OCI-LY1 (cell line): Measurements from ENCODE around the gene OR1S2.
"Not testable (repeated sequence)": the region's sequence is repeated elsewhere in the genome, so short reads cannot be mapped to it uniquely, and the experiment has no call there.

Experiments
- H2AFZ ChIP-seq: fragments of 200-600 bp; sonication (generic), shearing (Covaris generic); 2 replicates; pipeline ENCODE4 v1.6.0; 2014; ENCODE audit warnings: antibody characterized with exemption, mild to moderate bottlenecking, low read length
- H3F3A ChIP-seq: fragments of 200-600 bp; sonication (generic), shearing (Covaris generic); 2 replicates; pipeline ENCODE4 v1.6.0; 2014; ENCODE audit warnings: mild to moderate bottlenecking, antibody characterized with exemption, low read length, moderate library complexity; ENCODE audit not compliant: insufficient read depth
- H3K27ac ChIP-seq: fragments of 200-600 bp; sonication (generic); 2 replicates; pipeline ENCODE4 v1.5.1; 2014; ENCODE audit warnings: low read length, mixed run types, mild to moderate bottlenecking, low read depth; ENCODE audit not compliant: poor library complexity, severe bottlenecking
- H3K27me3 ChIP-seq: fragments of 200-600 bp; sonication (generic); 2 replicates; pipeline ENCODE4 v1.6.0; 2014; ENCODE audit warnings: antibody characterized with exemption, mild to moderate bottlenecking, low read length, moderate library complexity; ENCODE audit not compliant: insufficient read depth
- H3K36me3 ChIP-seq: fragments of 200-600 bp; sonication (generic); 2 replicates; pipeline ENCODE4 v1.6.1; 2014; ENCODE audit warnings: mild to moderate bottlenecking, antibody characterized with exemption, low read length, moderate library complexity, mixed read lengths; ENCODE audit not compliant: insufficient read depth
- H3K4me1 ChIP-seq: fragments of 200-600 bp; sonication (generic); 2 replicates; pipeline ENCODE4 v1.5.1; 2014; ENCODE audit warnings: mild to moderate bottlenecking, low read length, moderate library complexity; ENCODE audit not compliant: insufficient read depth, severe bottlenecking
- H3K4me2 ChIP-seq: fragments of 200-600 bp; sonication (generic), shearing (Covaris generic); 2 replicates; pipeline ENCODE4 v1.6.1; 2014; ENCODE audit warnings: low read length
- H3K4me3 ChIP-seq: fragments of 200-600 bp; sonication (generic); 2 replicates; pipeline ENCODE4 v1.5.1; 2014; ENCODE audit warnings: low read length, low read depth, mild to moderate bottlenecking, mixed read lengths; ENCODE audit not compliant: poor library complexity, severe bottlenecking
- H3K79me2 ChIP-seq: fragments of 200-600 bp; shearing (Covaris generic); 2 replicates; pipeline ENCODE4 v1.6.1; 2016; ENCODE audit warnings: mixed run types, low read length, mixed read lengths; ENCODE audit not compliant: insufficient read depth
- H3K9ac ChIP-seq: fragments of 200-600 bp; sonication (generic), shearing (Covaris generic); 2 replicates; pipeline ENCODE4 v1.6.1; 2014; ENCODE audit warnings: mild to moderate bottlenecking, low read length, mixed read lengths
- H3K9me2 ChIP-seq: fragments of 200-600 bp; sonication (generic), shearing (Covaris generic); 2 replicates; pipeline ENCODE4 v1.6.1; 2014; ENCODE audit warnings: low read depth, mild to moderate bottlenecking, low read length, mixed read lengths
- H3K9me3 ChIP-seq: fragments of 200-600 bp; shearing (Covaris generic); 2 replicates; pipeline ENCODE4 v1.6.1; 2014; ENCODE audit warnings: low read length, mixed read lengths
- H4K20me1 ChIP-seq: fragments of 200-600 bp; sonication (generic), shearing (Covaris generic); 2 replicates; pipeline ENCODE4 v1.6.0; 2016; ENCODE audit warnings: mild to moderate bottlenecking, low read length; ENCODE audit not compliant: insufficient read depth
- CTCF ChIP-seq: fragments of 200-600 bp; sonication (generic), shearing (Covaris generic); IDR thresholded peaks from 2 replicates; pipeline ENCODE4 v1.5.1; 2017; ENCODE audit warnings: mild to moderate bottlenecking, antibody characterized with exemption, low read length, moderate library complexity, mixed read lengths
- EZH2 ChIP-seq: fragments of 200-600 bp; sonication (generic), shearing (Covaris generic); IDR thresholded peaks from 2 replicates; pipeline ENCODE4 v1.8.0; 2017; ENCODE audit warnings: borderline replicate concordance, mixed run types, mild to moderate bottlenecking, antibody characterized with exemption, low read length, moderate library complexity, mixed read lengths

The OR1S2 gene

GRCh38 chr11:58222721-58223120 lies 18.8 kb upstream of the OR1S2 start:
- H3K4me2 ChIP-seq: no peak overlapping the region
- no peaks in the 10 kb centered on the region for H3K9me3 ChIP-seq
- no peaks in the 10 kb centered on the region for H3K9me2 ChIP-seq
- TF ChIP-seq CTCF (no peak), EZH2 (no peak)
- no peaks in the 10 kb centered on the region for H3F3A ChIP-seq
- no peaks in the 10 kb centered on the region for H3K4me1 ChIP-seq
- H3K79me2 ChIP-seq: no peaks in the 10 kb centered on the region
- no peaks in the 10 kb centered on the region for H3K36me3 ChIP-seq
- no peak overlapping the region for H3K9ac ChIP-seq
- no peak overlapping the region for H2AFZ ChIP-seq
- H3K27me3 ChIP-seq: no peaks in the 10 kb centered on the region
- no peak overlapping the region for H3K4me3 ChIP-seq
- no peak overlapping the region for H3K27ac ChIP-seq
- no peaks in the 10 kb centered on the region for H4K20me1 ChIP-seq

GRCh38 chr11:58216476-58216875 lies 12.5 kb upstream of the OR1S2 start:
- Histone ChIP-seq H3K27me3 (no peaks in the 10 kb centered on the region), H3K4me3 (no peak overlapping the region), H3K9me3 (no peaks in the 10 kb centered on the region), H3K4me1 (no peaks in the 10 kb centered on the region), H3K36me3 (no peaks in the 10 kb centered on the region), H3K27ac (no peak overlapping the region), H3K9me2 (no peaks in the 10 kb centered on the region), H3K9ac (no peak overlapping the region), H3K79me2 (no peaks in the 10 kb centered on the region), H3K4me2 (no peak overlapping the region), H2AFZ (no peak overlapping the region), H4K20me1 (no peaks in the 10 kb centered on the region), H3F3A (no peaks in the 10 kb centered on the region)
- TF ChIP-seq EZH2 (no peak), CTCF (no peak)

- H3K9me3 ChIP-seq, H3K27me3 ChIP-seq, H4K20me1 ChIP-seq, H2AFZ ChIP-seq, H3K9me2 ChIP-seq, H3K79me2 ChIP-seq, H3K27ac ChIP-seq, H3K4me1 ChIP-seq, H3K4me3 ChIP-seq, H3K4me2 ChIP-seq, H3K36me3 ChIP-seq, H3K9ac ChIP-seq, H3F3A ChIP-seq: not testable (repeated sequence)
These were observed 8.5 kb upstream of the OR1S2 start, which contains the start of gene OR1S1 for GRCh38 chr11:58212420-58212819. TSS of gene OR1S1 (plus strand) at chr11:58212720.

GRCh38 chr11:58199271-58199670 lies 4.7 kb downstream of the OR1S2 start:
- no peaks in the 10 kb centered on the region for H3K9me2 ChIP-seq
- H3F3A ChIP-seq: no peaks in the 10 kb centered on the region
- no peaks in the 10 kb centered on the region for H4K20me1 ChIP-seq
- TF ChIP-seq CTCF (no peak), EZH2 (no peak)
- no peaks in the 10 kb centered on the region for H3K4me1 ChIP-seq
- H3K9me3 ChIP-seq: 0 out of 2 replicates have a peak, but pooled peaks cover 3% of the 10 kb centered on the region
- no peaks in the 10 kb centered on the region for H3K79me2 ChIP-seq
- no peaks in the 10 kb centered on the region for H3K27me3 ChIP-seq
- no peak overlapping the region for H3K4me2 ChIP-seq
- H2AFZ ChIP-seq: no peak overlapping the region
- no peaks in the 10 kb centered on the region for H3K36me3 ChIP-seq
- no peak overlapping the region for H3K9ac ChIP-seq
- H3K4me3 ChIP-seq: no peak overlapping the region
- no peak overlapping the region for H3K27ac ChIP-seq
